ENCODE data around the gene CPT1C.

Gene CPT1C

DNA sequence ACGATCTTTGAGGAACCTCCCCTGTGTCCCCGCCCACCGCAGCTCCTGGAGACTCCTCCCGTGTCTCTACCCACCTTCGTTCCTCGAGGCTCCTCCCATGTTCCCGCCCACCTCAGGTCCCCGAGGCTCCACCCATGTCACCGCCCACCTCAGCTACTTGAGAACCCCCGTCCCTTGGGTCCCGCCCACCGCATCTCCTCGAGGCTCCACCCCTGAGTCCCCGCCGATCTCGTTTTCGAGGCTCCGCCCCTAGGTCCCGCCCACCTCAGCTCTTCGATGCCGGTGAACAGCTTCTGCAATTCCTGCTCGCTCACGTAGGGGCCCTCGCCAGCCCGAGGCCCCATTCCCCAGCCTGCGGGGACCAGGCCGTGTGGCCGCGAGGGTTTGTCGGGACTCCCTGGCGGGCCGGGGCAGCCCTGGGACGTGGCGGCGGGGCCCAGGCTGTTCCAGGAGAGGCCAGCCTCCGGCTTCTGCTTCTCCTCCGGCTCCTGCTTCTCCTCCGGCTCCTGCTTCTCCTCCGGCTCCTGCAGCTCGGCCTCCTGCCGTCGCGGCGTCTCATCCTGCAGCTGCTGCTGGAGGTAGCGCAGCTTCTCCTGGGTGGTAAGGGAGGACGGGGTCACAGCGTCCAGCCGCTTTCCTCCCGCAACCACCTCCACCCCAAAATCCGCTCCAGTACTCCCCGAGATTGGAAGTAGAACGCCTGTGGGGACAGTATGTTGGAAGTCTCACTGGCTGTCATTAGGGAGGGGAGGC is 55.5 kb downstream of the CPT1C start:
- TF ChIP-seq, protein P1, sequence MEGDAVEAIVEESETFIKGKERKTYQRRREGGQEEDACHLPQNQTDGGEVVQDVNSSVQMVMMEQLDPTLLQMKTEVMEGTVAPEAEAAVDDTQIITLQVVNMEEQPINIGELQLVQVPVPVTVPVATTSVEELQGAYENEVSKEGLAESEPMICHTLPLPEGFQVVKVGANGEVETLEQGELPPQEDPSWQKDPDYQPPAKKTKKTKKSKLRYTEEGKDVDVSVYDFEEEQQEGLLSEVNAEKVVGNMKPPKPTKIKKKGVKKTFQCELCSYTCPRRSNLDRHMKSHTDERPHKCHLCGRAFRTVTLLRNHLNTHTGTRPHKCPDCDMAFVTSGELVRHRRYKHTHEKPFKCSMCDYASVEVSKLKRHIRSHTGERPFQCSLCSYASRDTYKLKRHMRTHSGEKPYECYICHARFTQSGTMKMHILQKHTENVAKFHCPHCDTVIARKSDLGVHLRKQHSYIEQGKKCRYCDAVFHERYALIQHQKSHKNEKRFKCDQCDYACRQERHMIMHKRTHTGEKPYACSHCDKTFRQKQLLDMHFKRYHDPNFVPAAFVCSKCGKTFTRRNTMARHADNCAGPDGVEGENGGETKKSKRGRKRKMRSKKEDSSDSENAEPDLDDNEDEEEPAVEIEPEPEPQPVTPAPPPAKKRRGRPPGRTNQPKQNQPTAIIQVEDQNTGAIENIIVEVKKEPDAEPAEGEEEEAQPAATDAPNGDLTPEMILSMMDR (IDR thresholded peaks at IDR 0.05; ENCODE audit: insufficient read depth, missing control alignments), result no peak
- DNase-seq (ENCODE audit: insufficient read length, low spot score) (no peak), FAIRE-seq (no peak)

DNA sequence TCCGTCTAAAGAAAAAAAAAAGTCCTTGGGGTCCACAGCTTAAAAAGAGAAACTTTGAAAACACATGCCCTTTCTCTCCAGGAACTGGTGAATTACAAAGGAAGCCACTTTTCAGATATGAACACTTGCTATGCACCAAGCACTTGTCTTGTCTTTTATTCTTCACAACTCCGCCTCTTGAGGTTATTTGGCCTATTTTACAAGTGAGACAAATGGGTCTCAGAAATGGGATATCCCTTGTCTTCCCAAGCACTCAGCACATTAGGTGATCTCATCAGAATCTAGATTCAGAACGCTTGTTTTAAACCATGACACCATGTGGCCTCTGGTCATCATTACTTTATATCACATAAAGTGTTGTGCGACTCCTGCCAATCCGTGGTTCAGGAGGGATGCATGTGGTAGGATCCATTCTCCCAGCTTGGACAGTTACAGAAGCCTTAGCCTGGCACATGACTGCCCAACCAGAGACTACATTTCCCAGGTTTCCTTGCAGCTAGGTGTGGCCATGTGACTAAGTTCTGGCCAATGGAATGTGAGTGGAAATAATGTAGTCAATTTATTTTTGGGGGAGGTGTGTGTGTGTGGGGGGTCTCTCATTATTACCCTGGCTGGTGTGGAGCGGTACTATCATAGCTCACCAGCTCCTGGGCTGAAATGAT is 58.3 kb downstream of the CPT1C start:
- TF ChIP-seq, protein P1 (IDR thresholded peaks at IDR 0.05; ENCODE audit: insufficient read depth, missing control alignments), result no peak
- no peak for DNase-seq (ENCODE audit: insufficient read length, low spot score)
- no peak for FAIRE-seq

DNA sequence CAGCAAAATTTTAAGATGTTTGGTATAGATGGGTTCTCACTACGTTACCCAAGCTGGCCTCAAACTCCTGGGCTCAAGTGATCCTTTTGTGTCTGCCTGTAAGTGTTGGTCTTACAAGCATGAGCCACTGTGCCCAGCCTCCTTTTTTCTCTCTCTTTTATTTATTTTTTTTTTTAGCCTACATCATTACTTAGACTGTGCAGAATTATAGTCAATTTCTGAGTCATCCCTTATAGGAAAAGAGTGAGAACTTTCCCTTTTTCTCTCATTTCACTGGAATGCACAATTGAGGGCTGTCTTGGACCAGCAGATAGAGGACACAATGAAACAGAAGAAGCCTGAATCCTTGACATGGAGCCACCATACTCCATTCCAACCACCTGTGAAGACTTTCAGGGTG is 58.9 kb downstream of the CPT1C start:
- TF ChIP-seq, protein P1 (IDR thresholded peaks at IDR 0.05; ENCODE audit: insufficient read depth, missing control alignments), result no peak
- FAIRE-seq, result no peak
- DNase-seq (ENCODE audit: insufficient read length, low spot score), result no peak

DNA sequence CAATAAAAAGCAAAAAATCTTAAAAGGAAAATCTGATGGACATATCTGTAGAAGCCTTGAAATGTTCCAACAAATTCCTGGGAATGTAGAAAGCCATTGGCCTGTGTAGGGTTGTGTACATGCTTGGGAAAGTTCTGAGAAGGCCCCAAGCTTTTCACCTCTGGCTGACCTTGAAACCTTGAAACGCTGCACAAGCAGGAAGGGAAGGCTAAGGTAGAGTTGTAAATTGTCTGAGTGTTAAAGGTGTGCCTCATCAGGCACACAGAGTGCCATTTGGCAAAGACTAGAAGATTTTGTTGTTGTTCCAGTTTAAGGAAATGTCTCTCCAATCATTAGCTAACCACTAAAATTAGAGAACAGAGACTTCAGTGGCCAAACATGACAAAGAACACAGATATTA is 61.8 kb downstream of the CPT1C start:
- TF ChIP-seq, protein P1 (IDR thresholded peaks at IDR 0.05; ENCODE audit: insufficient read depth, missing control alignments), result no peak
- FAIRE-seq (no peak), DNase-seq (ENCODE audit: insufficient read length, low spot score) (no peak)

DNA sequence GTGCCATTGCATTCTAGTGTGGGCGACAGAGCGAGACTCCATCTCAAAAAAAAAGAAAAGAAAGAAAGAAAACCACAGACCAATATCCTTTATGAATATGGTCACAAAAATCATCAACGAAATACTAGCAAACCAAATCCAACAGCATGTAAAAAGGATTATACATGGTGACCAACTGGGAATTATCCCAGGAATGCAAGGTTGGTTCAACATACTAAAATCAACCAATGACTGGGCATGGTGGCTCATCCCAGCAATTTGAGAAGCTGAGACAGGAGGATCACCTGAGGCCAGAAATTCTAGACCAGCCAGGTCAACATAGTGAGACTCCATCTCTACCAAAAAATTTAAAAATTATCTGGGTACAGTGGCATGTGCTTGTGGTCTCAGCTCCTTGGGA is 65.0 kb downstream of the CPT1C start:
- TF ChIP-seq, protein P1 (IDR thresholded peaks at IDR 0.05; ENCODE audit: insufficient read depth, missing control alignments), result no peak
- no peak for DNase-seq (ENCODE audit: insufficient read length, low spot score)
- no peak for FAIRE-seq

DNA sequence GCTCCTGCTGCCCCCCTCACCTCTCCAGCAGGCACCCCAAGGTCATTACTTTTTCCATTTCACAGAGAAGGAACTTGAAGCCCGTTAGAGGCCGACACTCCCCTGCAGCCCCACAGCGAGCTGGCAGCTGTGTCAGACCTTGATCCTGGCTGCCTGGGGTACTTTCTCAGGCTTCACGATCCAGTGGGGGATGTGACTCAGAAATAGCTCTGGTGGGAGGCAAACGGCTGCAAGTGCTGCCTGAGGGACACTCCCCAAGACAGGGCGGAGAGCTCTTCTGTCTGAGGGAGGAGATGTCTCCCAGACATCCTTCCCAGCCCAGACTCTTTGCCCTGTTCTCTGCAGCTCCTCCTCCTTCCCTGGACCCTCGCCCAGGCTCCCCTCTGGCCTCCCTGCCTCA is 67.4 kb downstream of the CPT1C start:
- DNase-seq (ENCODE audit: insufficient read length, low spot score) (no peak), FAIRE-seq (no peak)
- TF ChIP-seq, protein P1 (IDR thresholded peaks at IDR 0.05; ENCODE audit: insufficient read depth, missing control alignments), result no peak

DNA sequence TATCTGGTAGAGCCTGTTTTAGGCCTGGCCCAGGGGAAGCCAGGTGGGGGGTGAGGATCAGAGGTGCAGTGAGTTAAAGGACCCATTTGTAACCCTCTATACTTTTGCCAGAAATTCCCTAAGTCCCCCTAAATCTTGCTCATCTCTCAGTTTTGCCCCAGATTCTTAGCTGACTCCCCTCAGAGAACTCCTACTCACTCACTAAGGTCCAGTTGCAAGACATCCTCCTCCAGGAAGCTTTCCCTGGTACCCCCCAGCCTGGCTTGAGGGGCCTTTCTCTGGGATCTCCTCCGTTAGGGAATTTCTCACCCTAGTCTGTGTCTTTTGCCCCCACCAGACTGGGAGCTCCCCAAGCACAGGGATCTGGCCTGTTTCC is 70.3 kb downstream of the CPT1C start:
- DNase-seq (ENCODE audit: insufficient read length, low spot score) (no peak), FAIRE-seq (no peak)
- TF ChIP-seq, protein P1 (IDR thresholded peaks at IDR 0.05; ENCODE audit: insufficient read depth, missing control alignments), result no peak
